Stimulated activated naive B cell treated with anti-CD40 and anti-IgM and Interleukin-4, amounts not matched to agents 10 μg/mL and 1 μg/mL and 100 μg/mL, for 72 hours (primary cell): ENCODE data around the gene CACNA2D1.

Experiments used
- ATAC-seq, 2 donors: fragments of 150-1000 bp; cut with Tn5 transposase; replicated peaks; 2 replicates each; pipeline ENCODE4 v1.10.0; 2021; ENCODE audit warnings: moderate library complexity in 1 of 2
- DNase-seq: peaks from one replicate; pipeline ENCODE4 v3.0.0; 2021
- H3K27ac Mint-ChIP-seq: one replicate; pipeline ENCODE4 v1.8.0; 2022; ENCODE audit warnings: mild to moderate bottlenecking, mixed read lengths
- H3K27me3 Mint-ChIP-seq, 2 donors: one replicate each; pipeline ENCODE4 v1.8.0; 2022; ENCODE audit warnings: mixed read lengths in 2 of 2
- H3K36me3 Mint-ChIP-seq, 2 donors: one replicate each; pipeline ENCODE4 v1.8.0; 2022; ENCODE audit warnings: mixed read lengths in 2 of 2, mild to moderate bottlenecking in 1 of 2
- H3K4me1 Mint-ChIP-seq, 2 donors: one replicate each; pipeline ENCODE4 v1.8.0; 2022; ENCODE audit warnings: mixed read lengths in 2 of 2, mild to moderate bottlenecking in 1 of 2
- H3K4me3 Mint-ChIP-seq, 2 donors: one replicate each; pipeline ENCODE4 v1.8.0; 2022; ENCODE audit warnings: mild to moderate bottlenecking in 2 of 2, mixed read lengths in 2 of 2, moderate library complexity in 1 of 2
- H3K9me3 Mint-ChIP-seq, 2 donors: one replicate each; pipeline ENCODE4 v1.8.0; 2022; ENCODE audit warnings: mixed read lengths in 2 of 2, mild to moderate bottlenecking in 1 of 2

The CACNA2D1 gene

DNA sequence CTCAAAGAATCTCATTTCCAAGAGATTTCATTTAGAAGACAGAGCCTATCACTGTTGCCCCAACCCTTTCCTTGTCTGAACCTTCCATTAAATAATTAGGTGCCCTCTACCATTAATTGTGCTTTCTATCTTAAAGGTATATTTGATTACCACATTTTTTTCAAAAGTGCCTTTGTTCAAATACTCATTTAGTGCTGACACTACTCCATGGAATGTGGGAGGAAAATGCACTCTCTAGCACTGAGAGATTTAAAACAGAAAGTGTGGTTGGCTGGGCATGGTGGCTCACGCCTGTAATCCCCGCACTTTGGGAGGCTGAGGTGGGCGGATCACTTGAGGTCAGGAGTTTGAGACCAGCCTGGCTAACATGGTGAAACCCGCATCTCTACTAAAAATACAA lies 119.8 kb downstream of the CACNA2D1 start:
- Mint-ChIP-seq H3K27ac (no peak overlapping the region), H3K27me3 (no peaks in the 10 kb centered on the region), H3K9me3 (no peaks in the 10 kb centered on the region), H3K4me3 (no peak overlapping the region), H3K4me1 (no peaks in the 10 kb centered on the region), H3K36me3 (no peaks in the 10 kb centered on the region)
- no peak for ATAC-seq
- no peak for DNase-seq

DNA sequence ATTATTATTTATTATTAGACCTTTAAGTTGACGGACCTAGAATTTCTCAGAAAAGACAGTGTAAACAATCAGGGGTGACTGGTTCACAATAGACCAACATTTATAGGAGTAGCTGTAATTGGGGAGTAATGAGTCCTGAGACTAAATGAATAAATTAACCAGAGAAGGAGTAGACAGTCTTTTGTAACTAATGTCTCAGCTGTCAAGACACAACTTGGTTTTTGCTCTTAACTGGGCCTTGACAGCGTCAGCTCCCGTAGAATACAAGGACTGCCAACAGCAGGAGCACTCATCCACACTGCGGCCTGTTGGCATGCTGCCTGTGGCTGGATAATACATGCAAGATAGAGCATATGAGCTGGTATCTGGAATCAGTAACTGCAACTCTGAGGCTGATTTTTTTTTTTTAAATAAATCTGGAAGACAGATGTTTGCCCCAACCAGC lies 123.9 kb downstream of the CACNA2D1 start:
- no peak overlapping the region for H3K27ac Mint-ChIP-seq
- H3K27me3 Mint-ChIP-seq: no peaks in the 10 kb centered on the region
- no peak for ATAC-seq
- no peak overlapping the region for H3K4me3 Mint-ChIP-seq
- DNase-seq: no peak
- H3K9me3 Mint-ChIP-seq: peaks cover 0 to 3% of the 10 kb centered on the region in 2 donors
- no peaks in the 10 kb centered on the region for H3K4me1 Mint-ChIP-seq
- no peaks in the 10 kb centered on the region for H3K36me3 Mint-ChIP-seq

DNA sequence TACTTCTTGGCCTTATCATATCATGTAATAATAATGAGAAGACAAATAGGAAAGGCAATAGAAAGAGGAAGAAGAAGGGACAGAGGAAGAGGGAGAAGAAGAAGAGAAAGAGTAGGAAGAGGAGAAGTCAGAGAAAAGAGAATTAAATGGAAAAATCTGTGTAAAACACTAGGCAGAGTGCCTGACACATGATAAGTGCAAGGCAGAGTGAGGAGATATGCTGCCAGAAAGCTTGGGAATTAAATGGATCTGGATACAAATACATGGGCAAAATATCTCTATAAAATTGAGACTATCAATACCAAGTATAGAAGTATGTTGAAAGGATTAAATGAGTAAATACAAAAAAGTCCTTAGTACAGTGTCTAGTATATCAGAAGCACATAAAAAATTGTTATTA lies 124.8 kb downstream of the CACNA2D1 start:
- no peak for ATAC-seq
- Mint-ChIP-seq H3K9me3 (peaks cover 0 to 3% of the 10 kb centered on the region in 2 donors), H3K4me3 (no peak overlapping the region), H3K36me3 (no peaks in the 10 kb centered on the region), H3K27me3 (no peaks in the 10 kb centered on the region), H3K4me1 (no peaks in the 10 kb centered on the region), H3K27ac (no peak overlapping the region)
- no peak for DNase-seq

DNA sequence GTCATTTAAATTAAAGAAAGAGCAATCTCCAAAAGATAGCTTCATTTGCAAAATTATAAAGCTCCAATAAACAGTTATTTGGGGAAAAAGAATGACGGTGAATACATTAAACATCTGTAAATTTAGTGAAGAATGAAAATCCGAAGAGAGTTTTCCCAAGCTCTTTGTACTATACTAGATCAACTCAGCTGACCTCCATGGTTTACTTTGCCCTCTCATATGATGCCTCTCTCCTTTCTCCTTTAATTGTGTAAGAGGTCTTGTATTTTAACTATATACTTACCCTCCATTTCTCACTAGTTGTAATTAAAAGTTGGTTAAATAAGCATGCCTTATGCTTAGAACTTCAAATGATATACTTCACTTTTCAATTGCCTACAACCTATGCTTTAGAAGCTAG lies 125.8 kb downstream of the CACNA2D1 start:
- H3K4me3 Mint-ChIP-seq: no peak overlapping the region
- ATAC-seq (no peak), DNase-seq (no peak)
- H3K27me3 Mint-ChIP-seq: no peaks in the 10 kb centered on the region
- peaks cover 0 to 3% of the 10 kb centered on the region in 2 donors for H3K9me3 Mint-ChIP-seq
- H3K36me3 Mint-ChIP-seq: no peaks in the 10 kb centered on the region
- H3K27ac Mint-ChIP-seq: no peak overlapping the region
- H3K4me1 Mint-ChIP-seq: no peaks in the 10 kb centered on the region

DNA sequence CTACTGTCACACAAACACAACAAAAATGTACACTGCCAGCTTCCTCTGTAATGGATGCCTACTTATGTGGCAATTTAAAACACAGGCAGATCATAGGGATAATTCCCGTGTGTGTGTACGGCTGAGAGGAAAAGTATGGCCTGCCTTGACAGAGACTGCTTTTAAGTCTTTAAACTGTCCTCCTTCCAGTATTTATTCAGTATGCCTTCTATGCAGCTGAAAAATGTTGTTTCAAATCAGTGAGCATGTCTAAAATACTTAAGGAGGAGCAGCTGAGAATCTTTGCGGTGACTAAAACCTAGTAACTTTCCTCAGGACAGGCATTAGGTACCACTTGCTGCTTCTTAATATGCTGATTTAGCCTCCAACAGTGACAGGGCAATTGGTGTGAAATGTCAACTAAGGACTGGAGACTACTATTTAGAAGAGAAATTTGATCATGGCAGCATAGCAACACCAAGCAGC lies 126.3 kb downstream of the CACNA2D1 start:
- no peak overlapping the region for H3K4me3 Mint-ChIP-seq
- no peaks in the 10 kb centered on the region for H3K27me3 Mint-ChIP-seq
- DNase-seq (no peak), ATAC-seq (no peak)
- H3K36me3 Mint-ChIP-seq: no peaks in the 10 kb centered on the region
- no peaks in the 10 kb centered on the region for H3K4me1 Mint-ChIP-seq
- no peak overlapping the region for H3K27ac Mint-ChIP-seq
- peaks cover 0 to 3% of the 10 kb centered on the region in 2 donors for H3K9me3 Mint-ChIP-seq

DNA sequence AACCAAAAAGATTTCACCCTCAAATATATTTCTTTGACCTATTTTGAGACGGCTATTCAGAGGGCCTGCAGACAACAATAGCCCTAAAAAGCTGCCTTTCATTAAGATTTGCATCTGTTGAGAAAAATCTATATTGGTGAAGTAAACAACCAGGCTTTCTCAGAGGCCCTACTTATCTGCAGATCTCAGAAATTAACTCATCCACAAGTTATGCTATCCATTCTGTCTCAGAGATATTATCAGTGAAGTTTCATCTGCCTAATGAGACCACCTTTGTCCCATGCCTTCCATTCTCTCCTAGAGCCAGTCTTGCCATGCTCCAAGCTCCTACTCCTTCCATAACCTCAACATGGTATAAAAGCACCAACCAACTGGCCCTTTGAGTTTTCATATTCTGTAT lies 130.3 kb downstream of the CACNA2D1 start:
- H3K9me3 Mint-ChIP-seq: peaks cover 4 to 6% of the 10 kb centered on the region in 2 donors
- H3K27me3 Mint-ChIP-seq: no peaks in the 10 kb centered on the region
- DNase-seq: no peak

DNA sequence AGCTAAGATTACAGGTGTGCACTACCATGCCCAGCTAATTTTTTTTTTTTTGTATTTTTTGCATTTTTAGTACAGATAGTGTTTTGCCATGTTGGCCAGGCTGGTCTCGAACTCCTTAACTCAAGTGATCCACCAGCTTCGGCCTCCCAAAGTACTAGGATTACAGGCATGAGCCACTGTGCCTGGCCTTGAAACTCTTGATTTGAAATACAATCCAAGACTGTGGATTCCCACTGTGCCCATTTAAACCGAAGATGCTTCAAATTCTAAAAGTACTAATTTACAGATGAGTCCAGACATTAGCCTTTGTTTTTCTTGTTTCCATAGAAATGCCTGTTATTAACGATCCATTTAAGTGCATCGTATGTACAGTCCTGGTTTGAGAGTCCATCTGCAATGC lies 130.9 kb downstream of the CACNA2D1 start:
- Mint-ChIP-seq H3K9me3 (peaks cover 6 to 8% of the 10 kb centered on the region in 2 donors), H3K27me3 (no peaks in the 10 kb centered on the region), H3K4me3 (no peak overlapping the region), H3K27ac (no peak overlapping the region), H3K4me1 (no peaks in the 10 kb centered on the region), H3K36me3 (no peaks in the 10 kb centered on the region)
- DNase-seq: no peak
- no peak for ATAC-seq

More for the DNA sequence above, 130.3 kb downstream of the CACNA2D1 start:
- no peaks in the 10 kb centered on the region for H3K36me3 Mint-ChIP-seq
- no peaks in the 10 kb centered on the region for H3K4me1 Mint-ChIP-seq
- no peak overlapping the region for H3K27ac Mint-ChIP-seq
- H3K4me3 Mint-ChIP-seq: no peak overlapping the region
- ATAC-seq: no peak

DNA sequence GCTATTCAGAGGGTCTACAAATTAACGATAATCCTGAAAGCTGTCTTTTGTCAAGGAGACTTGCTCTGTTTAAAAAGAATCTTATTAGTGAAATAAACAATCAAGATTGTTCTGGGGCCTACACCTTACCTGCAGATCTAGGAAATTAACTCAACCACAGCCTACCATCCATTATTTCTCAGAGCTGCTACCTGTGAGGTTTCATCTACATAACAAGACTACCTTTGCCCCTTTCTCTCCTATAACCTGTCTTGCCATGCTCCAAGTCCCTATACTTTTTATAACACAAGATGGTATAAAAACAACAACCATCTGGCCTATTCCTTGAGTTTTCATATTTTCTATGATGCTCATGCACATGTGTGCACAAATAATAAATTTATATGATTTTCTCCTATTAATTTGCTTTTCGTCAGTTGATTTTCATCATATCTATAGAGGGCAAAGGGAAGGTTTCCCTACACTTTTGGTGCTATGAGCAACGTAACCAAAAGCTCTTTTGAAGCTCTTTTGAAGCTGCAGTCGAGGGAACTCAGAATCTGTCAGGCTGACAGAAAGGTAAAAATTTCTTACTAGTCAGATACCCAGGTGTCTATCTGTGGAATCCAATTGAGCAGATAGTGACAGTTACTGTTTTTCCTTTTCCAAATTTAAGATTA lies 138.1 kb downstream of the CACNA2D1 start:
- DNase-seq: no peak
- H3K27me3 Mint-ChIP-seq: no peaks in the 10 kb centered on the region
- peaks cover 3 to 8% of the 10 kb centered on the region in 2 donors for H3K9me3 Mint-ChIP-seq
- ATAC-seq: no peak
- H3K36me3 Mint-ChIP-seq: no peaks in the 10 kb centered on the region
- H3K4me1 Mint-ChIP-seq: no peaks in the 10 kb centered on the region
- H3K4me3 Mint-ChIP-seq: no peak overlapping the region
- no peak overlapping the region for H3K27ac Mint-ChIP-seq

DNA sequence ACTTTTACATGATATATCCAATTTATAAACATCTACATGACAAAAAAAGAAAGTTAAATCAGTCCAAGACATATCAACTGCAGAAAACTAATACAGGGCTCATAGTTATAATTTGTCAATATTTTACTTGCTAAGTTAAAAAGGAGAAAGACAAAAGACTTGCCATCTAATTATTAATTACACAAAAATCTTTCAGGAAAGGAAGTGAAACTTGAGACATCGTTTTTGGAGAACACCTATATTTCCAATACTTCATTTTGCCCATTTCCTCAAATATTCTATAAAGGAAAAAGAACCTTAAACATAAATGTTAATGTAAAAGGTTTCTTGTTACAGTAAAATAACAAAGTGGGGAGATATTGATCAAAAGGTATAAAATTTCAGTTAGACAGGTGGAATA lies 148.7 kb downstream of the CACNA2D1 start:
- ATAC-seq: no peak
- Mint-ChIP-seq H3K9me3 (no peaks in the 10 kb centered on the region), H3K4me3 (no peak overlapping the region), H3K27me3 (no peaks in the 10 kb centered on the region), H3K36me3 (no peaks in the 10 kb centered on the region), H3K27ac (no peak overlapping the region), H3K4me1 (no peaks in the 10 kb centered on the region)
- no peak for DNase-seq

DNA sequence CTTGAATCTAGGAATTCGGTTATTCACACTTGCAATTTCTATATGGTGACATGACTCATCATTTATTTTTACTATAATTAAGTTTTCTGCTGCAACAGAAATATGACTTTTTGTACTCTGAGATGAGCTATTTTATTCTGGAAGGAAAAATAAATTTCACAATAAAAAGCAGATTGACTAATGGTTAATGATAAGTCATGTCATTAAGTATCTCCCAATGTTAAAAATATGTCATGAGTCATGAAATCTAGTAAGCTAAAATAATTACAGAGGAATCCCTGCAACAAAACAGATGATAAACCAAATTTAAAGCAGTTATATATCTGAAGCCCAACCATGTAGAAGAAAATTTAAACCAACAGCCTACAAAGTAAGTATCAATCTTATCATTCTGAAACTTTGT lies 149.2 kb downstream of the CACNA2D1 start:
- Mint-ChIP-seq H3K27me3 (no peaks in the 10 kb centered on the region), H3K4me1 (no peaks in the 10 kb centered on the region), H3K36me3 (no peaks in the 10 kb centered on the region), H3K4me3 (no peak overlapping the region), H3K27ac (no peak overlapping the region), H3K9me3 (no peaks in the 10 kb centered on the region)
- DNase-seq: no peak
- ATAC-seq: no peak

DNA sequence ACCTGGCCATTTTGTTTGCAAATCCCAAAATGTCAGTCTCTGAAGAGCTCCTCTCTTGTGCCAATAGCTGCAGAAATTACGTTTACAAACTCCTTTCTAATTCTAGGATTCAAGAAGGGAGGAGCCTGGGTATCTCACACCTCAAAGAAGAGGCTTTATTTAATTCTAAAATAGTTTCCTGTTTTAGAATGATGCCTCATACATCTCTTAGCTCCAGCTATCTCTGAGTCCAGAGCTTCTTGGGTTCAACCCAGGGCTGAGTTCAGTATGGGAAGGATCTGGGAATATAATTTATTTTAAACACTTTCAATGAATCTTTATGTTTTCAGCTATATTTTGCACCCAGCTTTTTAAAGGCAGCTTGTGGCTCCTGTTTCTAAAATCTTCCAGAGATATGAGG lies 150.1 kb downstream of the CACNA2D1 start:
- Mint-ChIP-seq H3K9me3 (no peaks in the 10 kb centered on the region), H3K4me1 (no peaks in the 10 kb centered on the region), H3K36me3 (no peaks in the 10 kb centered on the region), H3K27ac (no peak overlapping the region), H3K4me3 (no peak overlapping the region), H3K27me3 (no peaks in the 10 kb centered on the region)
- DNase-seq: no peak
- ATAC-seq: no peak

DNA sequence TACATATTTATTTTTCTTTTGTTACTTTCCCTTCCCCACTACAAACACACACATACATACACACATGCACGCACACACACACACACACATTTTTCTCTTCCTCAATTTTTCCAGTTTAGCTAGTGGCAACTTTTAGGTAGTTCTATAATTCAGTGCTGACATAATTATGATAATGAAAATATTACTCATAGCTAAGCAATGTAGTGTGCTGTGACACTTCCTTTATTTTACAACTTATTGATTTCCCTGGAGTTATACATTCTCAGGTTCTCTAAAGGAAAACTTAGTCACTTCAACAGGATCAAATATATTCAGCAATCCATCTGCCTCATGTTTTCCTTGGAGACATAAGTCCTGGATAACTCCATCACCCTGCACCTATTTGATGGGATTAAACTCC lies 151.6 kb downstream of the CACNA2D1 start:
- Mint-ChIP-seq H3K36me3 (no peaks in the 10 kb centered on the region), H3K27ac (no peak overlapping the region), H3K27me3 (no peaks in the 10 kb centered on the region), H3K4me3 (no peak overlapping the region), H3K9me3 (no peaks in the 10 kb centered on the region), H3K4me1 (no peaks in the 10 kb centered on the region)
- no peak for ATAC-seq
- no peak for DNase-seq

DNA sequence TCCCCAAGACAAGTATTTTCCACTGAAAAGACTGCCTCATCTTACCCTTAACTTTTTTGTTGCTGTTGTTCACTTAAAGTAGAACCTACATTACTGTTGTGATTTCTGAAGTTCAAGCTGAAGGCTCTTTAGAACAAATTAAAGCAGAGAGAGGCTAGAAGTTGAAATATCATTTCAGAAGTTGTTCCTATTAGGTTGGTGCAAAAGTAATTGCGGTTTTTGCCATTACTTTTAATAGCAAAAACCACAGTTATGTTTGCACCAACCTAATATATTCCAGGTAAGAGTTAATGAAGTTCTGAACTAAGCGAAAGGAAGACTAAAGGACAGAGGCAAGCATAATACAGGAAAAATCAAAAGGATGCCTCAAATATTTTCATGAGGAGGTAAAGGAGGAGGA lies 153.7 kb downstream of the CACNA2D1 start:
- no peaks in the 10 kb centered on the region for H3K36me3 Mint-ChIP-seq
- H3K27me3 Mint-ChIP-seq: no peaks in the 10 kb centered on the region
- no peak overlapping the region for H3K4me3 Mint-ChIP-seq
- ATAC-seq (no peak), DNase-seq (no peak)
- no peaks in the 10 kb centered on the region for H3K4me1 Mint-ChIP-seq
- H3K9me3 Mint-ChIP-seq: peaks cover 0 to 2% of the 10 kb centered on the region in 2 donors
- H3K27ac Mint-ChIP-seq: no peak overlapping the region

DNA sequence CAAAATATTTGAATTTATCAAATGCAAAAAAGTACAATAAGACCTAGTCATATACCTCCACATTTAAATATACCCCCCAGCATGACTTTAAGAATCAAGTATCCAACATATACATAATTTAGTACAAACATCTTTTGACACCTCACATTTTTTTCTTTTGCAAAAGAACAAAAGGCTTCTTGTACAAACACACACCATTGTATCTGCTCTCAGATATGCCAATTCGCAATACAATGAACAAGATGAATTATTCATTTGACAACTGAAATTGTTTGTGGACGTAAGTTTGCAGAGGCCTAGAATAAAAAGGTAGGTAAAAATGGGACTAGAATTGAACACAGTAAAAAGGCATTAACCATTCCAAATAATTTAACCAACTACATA lies 154.4 kb downstream of the CACNA2D1 start:
- Mint-ChIP-seq H3K36me3 (no peaks in the 10 kb centered on the region), H3K4me3 (no peak overlapping the region), H3K27ac (no peak overlapping the region), H3K27me3 (no peaks in the 10 kb centered on the region), H3K4me1 (no peaks in the 10 kb centered on the region), H3K9me3 (peaks cover 0 to 2% of the 10 kb centered on the region in 2 donors)
- DNase-seq (no peak), ATAC-seq (no peak)

DNA sequence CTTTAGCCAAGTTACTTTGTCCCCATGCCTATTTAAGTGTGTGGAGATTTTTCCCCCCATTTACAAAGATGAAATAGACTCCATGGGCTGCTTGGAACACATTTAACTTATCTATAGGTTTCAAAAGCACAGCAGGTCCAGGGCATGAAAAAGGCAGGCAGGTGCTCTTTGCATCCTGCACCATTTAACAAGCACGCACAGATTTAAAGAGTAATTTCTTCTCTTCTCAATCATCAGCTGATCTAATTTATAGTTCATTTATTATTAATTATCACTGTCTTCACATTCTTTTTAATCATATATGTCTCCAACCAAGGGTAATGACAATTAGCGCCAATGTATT lies 156.8 kb downstream of the CACNA2D1 start:
- ATAC-seq: no peak
- no peak overlapping the region for H3K4me3 Mint-ChIP-seq
- H3K27me3 Mint-ChIP-seq: no peaks in the 10 kb centered on the region
- H3K27ac Mint-ChIP-seq: no peak overlapping the region
- H3K4me1 Mint-ChIP-seq: no peaks in the 10 kb centered on the region
- DNase-seq: no peak
- no peaks in the 10 kb centered on the region for H3K36me3 Mint-ChIP-seq
- H3K9me3 Mint-ChIP-seq: peaks cover 0 to 2% of the 10 kb centered on the region in 2 donors
